Gastroesophageal sphincter (tissue), 4 donors: Measurements from ENCODE around the gene PDE8A. TPM values are rescaled to one million over a fixed set of nuclear protein-coding genes. Genes with fewer than 3 reads are reported as not detected.
"Not testable (repeated sequence)": the region's sequence is repeated elsewhere in the genome, so short reads cannot be mapped to it uniquely, and the experiment has no call there.

ENCODE experiments used
- ATAC-seq: fragments of 150-250 bp; one replicate; pipeline ENCODE4 v1.9.1; 2016; ENCODE audit warnings: mild to moderate bottlenecking, moderate library complexity
- H3K27ac ChIP-seq, 4 donors: fragments of 200-600 bp; sonication (generic) in 3 of 4; 1 replicate in 3 of 4; 2 replicates in 1 of 4; pipeline ENCODE4 v1.5.1; 2016 to 2019
- H3K27me3 ChIP-seq: fragments of 200-600 bp; sonication (generic); one replicate; pipeline ENCODE4 v1.5.1; 2019
- H3K36me3 ChIP-seq, 2 donors: fragments of 200-600 bp; sonication (generic); one replicate each; pipeline ENCODE4 v1.5.1; 2019; ENCODE audit warnings: control low read depth in 1 of 2
- H3K4me1 ChIP-seq, 3 donors: fragments of 200-600 bp; sonication (generic); 1 replicate in 2 of 3; 2 replicates in 1 of 3; pipeline ENCODE4 v1.5.1; 2016 to 2019; ENCODE audit warnings: control low read depth in 2 of 3
- H3K4me3 ChIP-seq, 2 donors: fragments of 200-600 bp; sonication (generic); one replicate each; pipeline ENCODE4 v1.5.1; 2019; ENCODE audit warnings: mild to moderate bottlenecking in 1 of 2, moderate library complexity in 1 of 2
- H3K9me3 ChIP-seq, 3 donors: fragments of 200-600 bp; sonication (generic); one replicate each; pipeline ENCODE4 v1.5.1; 2017 to 2019; ENCODE audit warnings: control low read depth in 2 of 3
- EP300 ChIP-seq: sonication (generic); formaldehyde crosslinking; IDR thresholded peaks from one replicate; pipeline ENCODE4 v1.6.1; 2017; ENCODE audit warnings: antibody characterized with exemption, mild to moderate bottlenecking
- POLR2A ChIP-seq, 2 donors: fragments of 450-650 bp; IDR thresholded peaks; one replicate each; pipeline ENCODE4 v1.6.1; 2017; ENCODE audit warnings: antibody characterized with exemption in 2 of 2, mild to moderate bottlenecking in 2 of 2, moderate library complexity in 1 of 2
- POLR2AphosphoS5 ChIP-seq: sonication (generic); formaldehyde crosslinking; IDR thresholded peaks from one replicate; pipeline ENCODE4 v1.6.1; 2017; ENCODE audit warnings: antibody characterized with exemption
- WGBS, 2 donors: methylation state at CpG; one replicate each; pipeline ENCODE4 v1.1.5; 2018; ENCODE audit warnings: low coverage in 1 of 2; 5-methylcytosine and 5-hydroxymethylcytosine counted together
- total RNA-seq, 4 donors: library from RNA; depleted of rRNA; stranded (reverse); fragments of >200 nt; gene quantifications; one replicate each; pipeline ENCODE4 v1.1.0, GENCODE V29; 2016
- TF ChIP-seq, protein P1 (sequence below), 4 experiments: fragments of 200-600 bp in 2 of 4; fragments of 450-650 bp in 2 of 4; sonication (generic) in 1 of 4; IDR thresholded peaks; one replicate each; pipeline ENCODE4 v1.5.1; 2017 to 2019; ENCODE audit warnings: antibody characterized with exemption in 4 of 4, mild to moderate bottlenecking in 2 of 4, moderate library complexity in 2 of 4

PDE8A gene
- total RNA-seq, 4 donors from 2014 or later = 34.6 to 73.2 (median 56.2) TPM

DNA sequence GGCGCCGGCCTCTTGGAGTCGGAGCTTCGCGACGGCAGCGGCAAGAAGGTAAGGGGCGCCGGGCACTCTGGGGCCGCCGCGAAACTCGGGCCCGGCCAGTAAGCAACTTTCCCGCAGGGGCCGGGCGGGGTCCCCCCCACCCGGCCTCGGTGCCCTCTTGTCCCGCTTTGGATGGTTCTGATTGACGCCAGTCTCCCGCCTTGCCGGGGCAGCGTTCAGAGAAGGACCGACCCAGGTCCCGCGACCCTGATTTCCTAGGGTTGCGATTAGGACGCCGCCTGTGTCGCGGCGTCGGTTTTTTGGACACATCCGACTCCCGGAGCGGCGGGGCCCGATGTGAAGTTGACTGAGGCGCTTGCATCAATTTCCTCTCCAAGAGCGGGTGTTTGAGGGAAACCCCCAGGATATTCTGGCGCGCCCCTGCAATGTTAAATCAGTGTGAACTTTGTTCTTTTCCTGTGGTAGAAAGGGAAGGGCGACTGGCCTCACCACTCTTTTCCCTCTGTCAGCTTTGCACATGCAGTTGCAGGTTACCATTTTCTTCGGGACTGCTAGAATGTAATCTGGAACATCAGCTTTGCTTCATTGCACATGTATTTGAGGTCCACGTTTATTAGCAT is 755 bp downstream of the PDE8A start:
- Histone ChIP-seq H3K36me3 (no peaks in the 10 kb centered on the region), H3K4me3 (peak overlapping the region; percentile 58 to 97), H3K27ac (peak overlapping the region; percentile 72 to 96 (median 94)), H3K27me3 (no peaks in the 10 kb centered on the region), H3K4me1 (peaks cover 0 to 60% (median 4%) of the 10 kb centered on the region in 3 donors), H3K9me3 (no peaks in the 10 kb centered on the region)
- TF ChIP-seq EP300 (no peak), POLR2A (IDR thresholded peaks at IDR 0.05) (no peak), POLR2AphosphoS5 (no peak)
- TF ChIP-seq, protein P1, sequence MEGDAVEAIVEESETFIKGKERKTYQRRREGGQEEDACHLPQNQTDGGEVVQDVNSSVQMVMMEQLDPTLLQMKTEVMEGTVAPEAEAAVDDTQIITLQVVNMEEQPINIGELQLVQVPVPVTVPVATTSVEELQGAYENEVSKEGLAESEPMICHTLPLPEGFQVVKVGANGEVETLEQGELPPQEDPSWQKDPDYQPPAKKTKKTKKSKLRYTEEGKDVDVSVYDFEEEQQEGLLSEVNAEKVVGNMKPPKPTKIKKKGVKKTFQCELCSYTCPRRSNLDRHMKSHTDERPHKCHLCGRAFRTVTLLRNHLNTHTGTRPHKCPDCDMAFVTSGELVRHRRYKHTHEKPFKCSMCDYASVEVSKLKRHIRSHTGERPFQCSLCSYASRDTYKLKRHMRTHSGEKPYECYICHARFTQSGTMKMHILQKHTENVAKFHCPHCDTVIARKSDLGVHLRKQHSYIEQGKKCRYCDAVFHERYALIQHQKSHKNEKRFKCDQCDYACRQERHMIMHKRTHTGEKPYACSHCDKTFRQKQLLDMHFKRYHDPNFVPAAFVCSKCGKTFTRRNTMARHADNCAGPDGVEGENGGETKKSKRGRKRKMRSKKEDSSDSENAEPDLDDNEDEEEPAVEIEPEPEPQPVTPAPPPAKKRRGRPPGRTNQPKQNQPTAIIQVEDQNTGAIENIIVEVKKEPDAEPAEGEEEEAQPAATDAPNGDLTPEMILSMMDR (IDR thresholded peaks at IDR 0.05) = no peak
- ATAC-seq = no peak
- 0 to 6% methylated on average over 5 to 8 of the region's 46 CpGs for WGBS, 2 donors

DNA sequence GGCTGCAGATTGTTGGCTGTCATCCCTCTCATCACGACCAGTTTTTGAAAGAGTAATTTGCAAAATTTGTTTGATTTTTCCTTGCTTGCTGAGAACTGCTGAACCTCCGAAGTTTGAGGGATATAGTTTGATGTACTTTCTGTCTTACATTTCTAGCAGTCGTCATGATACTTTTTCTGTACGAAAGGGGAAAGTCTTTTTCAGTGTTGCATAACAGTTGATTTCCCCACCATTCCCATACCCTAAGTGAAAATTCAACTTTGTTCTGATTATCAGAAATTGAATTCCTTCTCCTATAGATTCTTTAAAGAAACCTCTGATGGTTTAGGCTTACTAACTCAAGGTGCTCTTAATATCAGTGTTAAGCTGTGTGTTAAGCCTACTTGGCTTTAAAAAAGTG is 1.6 kb downstream of the PDE8A start:
- H3K4me1 ChIP-seq = peaks cover 0 to 69% (median 4%) of the 10 kb centered on the region in 3 donors

DNA sequence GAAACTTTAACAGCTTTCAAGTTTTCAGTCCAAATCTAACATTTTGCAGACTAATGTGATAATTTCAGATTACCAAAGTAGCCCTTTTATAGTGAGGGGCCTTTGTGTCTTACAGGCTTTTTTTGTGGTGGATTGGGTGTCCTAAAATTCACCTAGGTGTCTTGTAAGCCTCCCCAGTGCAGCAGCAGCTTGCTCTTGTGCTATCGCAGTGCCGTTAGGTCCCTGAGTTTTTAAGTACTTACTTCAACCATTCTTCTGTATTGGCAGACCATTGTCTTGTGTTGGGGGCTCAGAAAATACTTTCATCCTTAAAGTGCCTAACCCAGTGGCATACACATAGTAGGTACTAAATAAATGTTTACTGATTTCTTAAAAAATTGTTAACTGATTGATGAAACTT is 2.1 kb downstream of the PDE8A start:
- TF ChIP-seq POLR2AphosphoS5 (no peak), EP300 (no peak), POLR2A (IDR thresholded peaks at IDR 0.05) (no peak)
- TF ChIP-seq, protein P1 (IDR thresholded peaks at IDR 0.05) = no peak
- Histone ChIP-seq H3K27me3 (no peaks in the 10 kb centered on the region), H3K27ac (peak overlapping the region in 3 of 4 donors; percentile 7 to 95 (median 94)), H3K9me3 (no peaks in the 10 kb centered on the region), H3K36me3 (no peaks in the 10 kb centered on the region), H3K4me1 (peaks cover 2 to 73% (median 6%) of the 10 kb centered on the region in 3 donors), H3K4me3 (peak overlapping the region in 1 of 2 donors; percentile 97)
- WGBS, 2 donors = 8 to 43% methylated on average over 2 of the region's 2 CpGs
- no peak for ATAC-seq

More for the DNA sequence above, 1.6 kb downstream of the PDE8A start:
- Histone ChIP-seq H3K27me3 (no peaks in the 10 kb centered on the region), H3K9me3 (no peaks in the 10 kb centered on the region), H3K36me3 (no peaks in the 10 kb centered on the region), H3K27ac (peak overlapping the region in 3 of 4 donors; percentile 7 to 95 (median 94)), H3K4me3 (peak overlapping the region; percentile 58 to 97)
- ATAC-seq = no peak
- TF ChIP-seq POLR2A (IDR thresholded peaks at IDR 0.05) = no peak
- TF ChIP-seq, protein P1 (IDR thresholded peaks at IDR 0.05) = no peak
- whole genome bisulfite sequencing, 2 donors = 10 to 11% methylated on average over 2 to 4 of the region's 4 CpGs

DNA sequence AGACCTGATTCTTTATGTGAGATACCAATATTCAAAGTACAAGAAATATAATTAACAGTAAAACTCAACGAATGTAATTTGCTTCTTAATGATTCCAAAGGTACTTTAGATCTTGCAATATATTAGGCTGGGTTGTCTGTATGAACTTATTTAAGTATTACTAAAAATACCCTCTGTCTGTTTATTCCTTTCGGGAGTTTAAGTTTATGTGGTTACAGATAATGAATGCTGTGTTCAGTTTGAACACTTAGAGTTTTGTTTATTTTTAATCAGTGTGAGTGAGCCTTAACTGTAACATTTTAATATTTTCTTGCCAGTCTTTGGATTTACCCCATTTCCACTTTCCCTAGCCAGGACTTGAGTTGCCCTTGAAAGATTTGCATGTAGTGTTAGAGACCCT is 3.5 kb downstream of the PDE8A start:
- 33 to 36% methylated on average over 2 of the region's 2 CpGs for WGBS, 2 donors
- Histone ChIP-seq H3K4me3 (no peak overlapping the region), H3K27ac (peak overlapping the region in 1 of 4 donors; percentile 16), H3K9me3 (no peaks in the 10 kb centered on the region), H3K36me3 (no peaks in the 10 kb centered on the region), H3K4me1 (peaks cover 5 to 76% (median 12%) of the 10 kb centered on the region in 3 donors), H3K27me3 (no peaks in the 10 kb centered on the region)
- TF ChIP-seq, protein P1 (IDR thresholded peaks at IDR 0.05) = no peak
- no peak for TF ChIP-seq EP300
- no peak for TF ChIP-seq POLR2A (IDR thresholded peaks at IDR 0.05)
- TF ChIP-seq POLR2AphosphoS5 = no peak
- no peak for ATAC-seq

DNA sequence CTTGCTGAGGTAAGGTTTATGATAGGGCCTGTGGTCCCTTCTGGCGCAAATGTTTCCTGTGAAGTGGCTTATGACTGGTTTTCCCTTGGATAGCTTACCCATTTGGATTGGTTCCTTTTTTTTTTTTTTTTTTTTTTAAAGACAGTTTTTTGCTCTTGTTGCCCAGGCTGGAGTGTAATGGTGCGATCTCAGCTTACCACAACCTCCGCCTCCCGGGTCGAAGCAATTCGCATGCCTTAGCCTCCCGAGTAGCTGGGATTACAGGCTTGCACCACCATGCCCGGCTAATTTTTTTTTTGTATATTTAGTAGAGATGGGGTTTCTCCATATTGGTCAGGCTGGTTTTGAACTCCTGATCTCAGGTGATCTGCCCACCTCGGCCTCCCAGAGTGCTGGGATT is 5.7 kb downstream of the PDE8A start:
- H3K4me3 ChIP-seq, H3K9me3 ChIP-seq, ATAC-seq, H3K27me3 ChIP-seq, H3K36me3 ChIP-seq, H3K27ac ChIP-seq: not testable (repeated sequence)
- peaks cover 7 to 90% (median 14%) of the 10 kb centered on the region in 3 donors for H3K4me1 ChIP-seq
- WGBS, 2 donors = 93 to 100% methylated on average over 1 to 6 of the region's 9 CpGs
